Ovary (tissue), 9 donors: ENCODE data around the gene KLRC4. TPM values are rescaled to one million over a fixed set of nuclear protein-coding genes. Genes with fewer than 3 reads are reported as not detected.
"Not testable (repeated sequence)": the region's sequence is repeated elsewhere in the genome, so short reads cannot be mapped to it uniquely, and the experiment has no call there.

ENCODE experiments used
- DNase-seq, 5 donors: peaks; one replicate each; pipeline ENCODE4 v3.0.0-alpha.2; 2019 to 2020
- H3K27ac ChIP-seq, 2 donors: fragments of 200-600 bp; one replicate each; pipeline versions ENCODE4 v1.5.1 to v1.8.0; 2019 to 2022
- H3K27me3 ChIP-seq: fragments of 200-600 bp; one replicate; pipeline ENCODE4 v1.8.0; 2022
- H3K36me3 ChIP-seq: fragments of 200-600 bp; sonication (generic); one replicate; pipeline ENCODE4 v1.5.1; 2019
- H3K4me1 ChIP-seq: one replicate; pipeline ENCODE4 v1.8.1; 2013; ENCODE audit warnings: mild to moderate bottlenecking, moderate library complexity; ENCODE audit not compliant: insufficient read depth
- H3K4me3 ChIP-seq: fragments of 200-600 bp; sonication (generic); one replicate; pipeline ENCODE4 v1.5.1; 2017
- H3K9me3 ChIP-seq, 2 donors: fragments of 200-600 bp in 1 of 2; sonication (generic) in 1 of 2; one replicate each; pipeline versions ENCODE4 v1.5.1 to v1.8.1; 2013 to 2019; ENCODE audit warnings: mild to moderate bottlenecking in 1 of 2, moderate library complexity in 1 of 2
- EP300 ChIP-seq: sonication (generic); formaldehyde crosslinking; IDR thresholded peaks from one replicate; pipeline ENCODE4 v1.6.1; 2017; ENCODE audit warnings: antibody characterized with exemption
- POLR2A ChIP-seq: fragments of 450-650 bp; IDR thresholded peaks from one replicate; pipeline ENCODE4 v1.6.1; 2017; ENCODE audit warnings: antibody characterized with exemption, mild to moderate bottlenecking, moderate library complexity
- WGBS, 3 donors: extraction: QIAGEN DNeasy Blood & Tissue Kit in 1 of 3; methylation state at CpG; one replicate each; pipeline versions ENCODE4 v1.1.5 to v1.1.7; 2013 to 2017; 5-methylcytosine and 5-hydroxymethylcytosine counted together
- intact Hi-C, 4 donors: fragments of 100-400 bp; cut with DNase I; formaldehyde crosslinking; loops; one replicate each; pipeline versions ENCODE4 v1.11.0 to v1.15.1; 2022 to 2023
- polyA plus RNA-seq, 2 donors: library from polyadenylated mRNA; stranded (reverse); fragments of 200-250 nt in 1 of 2; fragments of 350-450 nt in 1 of 2; fragmentation: Illumina TruSeq in 1 of 2; extraction: RNeasy Lipid Tissue Mini Kit (QIAGEN cat#74804) in 1 of 2; gene quantifications; one replicate each; pipeline ENCODE4 v1.2.3, GENCODE V29; 2013 to 2014
- total RNA-seq, 7 donors: library from RNA; depleted of rRNA in 2 of 7; stranded (reverse); fragments of >200 nt in 2 of 7; fragmentation: NEBNext Ultra II Directional in 3 of 7; extraction: Animal tissue kit (Norgen Biotek cat#: 25700) in 3 of 7; gene quantifications; one replicate each; pipeline versions ENCODE4 v1.1.0 to v1.2.4, GENCODE V29; 2016 to 2023
- TF ChIP-seq, protein P1 (sequence below), 3 donors: fragments of 450-650 bp in 2 of 3; fragments of 200-600 bp in 1 of 3; IDR thresholded peaks; one replicate each; pipeline versions ENCODE4 v1.5.1 to v1.8.0; 2016 to 2022; ENCODE audit warnings: antibody characterized with exemption in 3 of 3, mild to moderate bottlenecking in 1 of 3
- donor health status: DM: no; HTN: no; CAD: no; lungs with moderate emphysema.
- donor health status: DM: no; HTN: no; CAD: no.
- donor health status: Bipolar disorder and iron deficiency.
- donor health status: DM: yes; HTN: yes; CAD: no.
- donor health status: DM: no; HTN: no; CAD: no.
- donor health status: DM: yes; HTN: yes; CAD: no.

The KLRC4 gene
- total and polyA plus RNA-seq, 9 donors = 0.30 to 0.60 TPM; not detected in 7

DNA sequence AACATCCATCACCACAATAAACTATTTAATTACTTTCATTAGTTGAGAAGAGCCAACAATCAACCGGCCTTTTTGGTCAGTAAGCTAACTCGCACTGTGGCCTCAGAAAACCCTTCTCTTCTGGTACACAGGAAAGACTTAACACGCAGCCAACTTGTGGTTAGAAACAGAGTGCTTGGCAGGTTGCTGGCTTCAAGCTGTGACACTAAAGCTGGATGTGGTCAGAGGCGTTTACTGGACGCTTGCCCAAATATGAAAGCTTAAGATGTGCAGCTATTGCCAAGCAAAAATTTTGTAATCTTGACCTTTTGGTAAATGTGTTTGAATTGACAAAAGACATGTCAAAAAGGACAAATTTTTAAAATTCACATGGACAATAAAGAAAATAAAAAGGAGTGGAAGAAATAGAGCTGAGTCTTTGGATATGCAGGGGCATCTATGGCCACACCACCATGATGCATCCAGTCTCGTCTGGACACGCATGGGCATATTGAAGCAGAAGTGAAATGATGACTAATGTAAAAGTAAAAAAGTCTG lies 17.1 kb downstream of the KLRC4 start:
- no peaks in the 10 kb centered on the region for H3K4me1 ChIP-seq
- WGBS, 3 donors = 42 to 45% (median 43%) methylated on average over 7 of the region's 7 CpGs
- no peak overlapping the region for H3K27ac ChIP-seq
- no peaks in the 10 kb centered on the region for H3K27me3 ChIP-seq
- H3K4me3 ChIP-seq = no peak overlapping the region
- intact Hi-C loops = no loop called here
- no peaks in the 10 kb centered on the region for H3K9me3 ChIP-seq
- H3K36me3 ChIP-seq = no peaks in the 10 kb centered on the region
- TF ChIP-seq, protein P1, sequence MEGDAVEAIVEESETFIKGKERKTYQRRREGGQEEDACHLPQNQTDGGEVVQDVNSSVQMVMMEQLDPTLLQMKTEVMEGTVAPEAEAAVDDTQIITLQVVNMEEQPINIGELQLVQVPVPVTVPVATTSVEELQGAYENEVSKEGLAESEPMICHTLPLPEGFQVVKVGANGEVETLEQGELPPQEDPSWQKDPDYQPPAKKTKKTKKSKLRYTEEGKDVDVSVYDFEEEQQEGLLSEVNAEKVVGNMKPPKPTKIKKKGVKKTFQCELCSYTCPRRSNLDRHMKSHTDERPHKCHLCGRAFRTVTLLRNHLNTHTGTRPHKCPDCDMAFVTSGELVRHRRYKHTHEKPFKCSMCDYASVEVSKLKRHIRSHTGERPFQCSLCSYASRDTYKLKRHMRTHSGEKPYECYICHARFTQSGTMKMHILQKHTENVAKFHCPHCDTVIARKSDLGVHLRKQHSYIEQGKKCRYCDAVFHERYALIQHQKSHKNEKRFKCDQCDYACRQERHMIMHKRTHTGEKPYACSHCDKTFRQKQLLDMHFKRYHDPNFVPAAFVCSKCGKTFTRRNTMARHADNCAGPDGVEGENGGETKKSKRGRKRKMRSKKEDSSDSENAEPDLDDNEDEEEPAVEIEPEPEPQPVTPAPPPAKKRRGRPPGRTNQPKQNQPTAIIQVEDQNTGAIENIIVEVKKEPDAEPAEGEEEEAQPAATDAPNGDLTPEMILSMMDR (IDR thresholded peaks at IDR 0.05) = no peak
- no peak for TF ChIP-seq EP300
- no peak for TF ChIP-seq POLR2A
- peak in 2 of 5 donors; percentile 25 to 38 for DNase-seq

DNA sequence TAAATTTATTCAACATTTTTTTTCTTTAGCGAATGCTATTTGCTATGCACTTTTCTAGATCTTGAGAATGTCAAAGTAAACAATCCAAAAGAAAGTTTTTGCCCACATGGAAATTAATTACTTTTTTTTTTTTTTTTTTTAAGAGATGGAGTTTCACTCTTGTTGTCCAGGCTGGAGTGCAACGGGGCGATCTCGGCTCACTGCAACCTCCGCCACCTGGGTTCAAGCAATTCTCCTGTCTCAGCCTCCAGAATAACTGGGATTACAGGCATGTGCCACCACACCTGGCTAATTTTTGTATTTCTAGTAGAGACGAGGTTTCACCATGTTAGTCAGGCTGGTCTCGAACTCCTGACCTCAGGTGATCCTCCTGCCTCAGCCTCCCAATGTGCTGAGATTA lies 18.6 kb downstream of the KLRC4 start:
- H3K9me3 ChIP-seq, DNase-seq, H3K36me3 ChIP-seq, H3K4me3 ChIP-seq, H3K4me1 ChIP-seq, H3K27ac ChIP-seq, H3K27me3 ChIP-seq, intact Hi-C loops: not testable (repeated sequence)
- WGBS, 3 donors = 94 to 98% (median 97%) methylated on average over 7 of the region's 7 CpGs

DNA sequence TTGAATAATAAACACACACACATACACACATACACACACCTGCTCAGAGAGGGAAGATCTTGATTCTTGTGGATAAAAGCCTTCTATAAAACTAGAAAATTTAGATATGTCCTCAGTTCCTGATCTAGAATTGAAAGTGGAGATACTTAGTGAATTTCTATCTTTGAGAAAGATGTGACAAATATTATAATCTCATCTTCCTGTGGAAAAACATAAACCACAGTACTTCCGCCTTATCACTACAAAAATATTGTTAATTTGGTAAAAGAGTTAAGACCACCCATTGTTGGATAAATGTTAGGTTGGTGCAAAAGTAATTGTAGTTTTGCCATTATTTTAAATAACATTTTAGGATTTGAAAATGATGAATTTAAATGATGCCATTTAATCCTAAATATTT lies 19.7 kb downstream of the KLRC4 start, which contains the start of gene KLRK1:
Gene KLRK1 (minus strand): TSS at position 138 of the 400 bp plus-strand sequence. CDS start 1,231 bp downstream, outside the sequence.
- intact Hi-C loops = no loop called here
- 65 to 86% (median 86%) methylated on average over 1 of the region's 1 CpG for WGBS, 3 donors
- H3K4me3 ChIP-seq = no peak within 1 kb of the TSS
- H3K9me3 ChIP-seq = no peaks in the 10 kb centered on the region
- TF ChIP-seq POLR2A = no peak
- no peaks in the 10 kb centered on the region for H3K36me3 ChIP-seq
- H3K27ac ChIP-seq = no peak within 1 kb of the TSS
- DNase-seq = no peak
- no peaks in the 10 kb centered on the region for H3K27me3 ChIP-seq
- H3K4me1 ChIP-seq = no peaks in the 10 kb centered on the region

DNA sequence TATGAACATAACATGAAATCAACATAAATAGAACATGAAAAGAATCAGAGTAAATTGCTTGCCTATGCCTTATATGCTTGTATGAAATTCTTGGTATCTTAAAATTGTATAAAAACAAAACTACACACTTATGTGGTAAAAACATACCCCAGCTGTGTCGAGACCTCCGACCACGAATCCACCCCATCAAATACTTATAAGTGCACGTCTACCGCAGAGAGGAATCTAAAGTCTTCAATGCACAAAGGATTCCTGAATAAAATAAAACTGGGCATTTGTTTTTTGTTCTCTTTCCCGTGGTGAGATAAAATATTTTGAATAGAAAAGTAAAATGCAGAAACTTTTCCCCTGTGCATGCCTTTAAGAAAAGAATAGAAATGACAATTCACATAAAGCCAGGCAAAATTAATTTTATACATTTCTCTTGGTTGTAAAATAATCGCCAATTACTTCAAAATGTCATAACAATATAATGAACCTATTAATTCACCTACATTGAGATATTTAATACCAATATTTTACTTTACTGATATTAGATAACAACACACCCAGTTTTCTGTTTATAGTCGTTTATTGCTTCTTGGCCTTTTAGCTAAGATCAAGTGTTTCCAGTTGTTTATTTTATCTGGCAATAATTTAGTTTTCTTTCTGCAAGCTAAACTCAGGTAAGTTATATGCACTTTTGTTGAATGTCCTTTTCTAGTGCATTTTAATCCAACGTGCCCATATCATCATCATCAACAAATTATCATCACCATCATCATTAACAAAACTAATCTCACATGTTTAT lies 20.7 kb downstream of the KLRC4 start:
- 64 to 76% (median 67%) methylated on average over 9 of the region's 9 CpGs for WGBS, 3 donors
- Histone ChIP-seq H3K9me3 (no peaks in the 10 kb centered on the region), H3K4me1 (no peaks in the 10 kb centered on the region), H3K4me3 (no peak overlapping the region), H3K27ac (no peak overlapping the region), H3K36me3 (no peaks in the 10 kb centered on the region), H3K27me3 (no peaks in the 10 kb centered on the region)
- no peak for DNase-seq
- intact Hi-C loops = no loop called here
- TF ChIP-seq EP300 (no peak), POLR2A (no peak)
- TF ChIP-seq, protein P1 (IDR thresholded peaks at IDR 0.05) = no peak

DNA sequence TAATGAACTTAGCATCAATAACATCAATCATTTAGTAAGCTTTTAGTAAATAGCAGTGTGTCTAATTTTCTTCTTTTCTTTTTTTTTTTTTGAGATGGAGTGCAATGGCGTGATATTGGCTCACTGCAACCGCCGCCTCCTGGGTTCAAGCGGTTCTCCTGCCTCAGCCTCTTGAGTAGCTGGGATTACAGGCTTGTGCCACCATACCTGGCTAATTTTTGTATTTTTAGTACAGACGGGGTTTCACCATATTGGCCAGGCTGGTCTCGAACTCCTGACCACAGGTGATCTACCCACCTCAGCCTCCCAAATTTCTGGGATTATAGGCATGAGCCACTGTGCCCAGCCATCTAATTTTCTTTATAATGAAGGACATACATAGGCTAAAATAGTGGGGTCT lies 22.1 kb downstream of the KLRC4 start:
- intact Hi-C loops, H3K9me3 ChIP-seq, H3K27ac ChIP-seq, H3K36me3 ChIP-seq, H3K4me1 ChIP-seq, DNase-seq, H3K4me3 ChIP-seq, H3K27me3 ChIP-seq: not testable (repeated sequence)
- 94 to 98% (median 97%) methylated on average over 6 of the region's 6 CpGs for WGBS, 3 donors

DNA sequence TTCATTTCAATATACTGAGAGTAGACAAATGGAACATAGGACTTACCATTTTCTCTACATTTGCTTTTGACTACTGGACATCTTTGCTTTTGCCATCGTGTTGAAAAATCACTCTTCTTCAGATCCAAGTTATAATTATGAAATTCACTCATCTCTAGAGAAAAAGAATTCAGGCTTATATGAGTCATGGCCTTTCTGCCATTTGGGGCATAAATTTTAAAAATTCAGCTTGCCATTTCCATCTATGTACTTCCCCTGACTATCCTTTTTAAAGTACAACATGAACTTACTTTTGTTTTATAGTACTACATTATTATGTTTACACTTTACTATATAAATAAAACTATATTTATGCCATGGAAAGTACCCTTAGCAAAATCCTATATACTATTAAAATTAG lies 22.7 kb downstream of the KLRC4 start:
- Histone ChIP-seq H3K4me1 (no peaks in the 10 kb centered on the region), H3K36me3 (no peaks in the 10 kb centered on the region), H3K9me3 (no peaks in the 10 kb centered on the region), H3K4me3 (no peak overlapping the region), H3K27ac (no peak overlapping the region), H3K27me3 (no peaks in the 10 kb centered on the region)
- TF ChIP-seq, protein P1 (IDR thresholded peaks at IDR 0.05) = no peak
- TF ChIP-seq POLR2A = no peak
- TF ChIP-seq EP300 = no peak
- 63 to 76% (median 65%) methylated on average over 1 of the region's 1 CpG for WGBS, 3 donors
- intact Hi-C loops = no loop called here
- DNase-seq = no peak
